ENCODE data around the gene NFKB1.
"Not testable (repeated sequence)": the region's sequence is repeated elsewhere in the genome, so short reads cannot be mapped to it uniquely, and the experiment has no call there.

DNA sequence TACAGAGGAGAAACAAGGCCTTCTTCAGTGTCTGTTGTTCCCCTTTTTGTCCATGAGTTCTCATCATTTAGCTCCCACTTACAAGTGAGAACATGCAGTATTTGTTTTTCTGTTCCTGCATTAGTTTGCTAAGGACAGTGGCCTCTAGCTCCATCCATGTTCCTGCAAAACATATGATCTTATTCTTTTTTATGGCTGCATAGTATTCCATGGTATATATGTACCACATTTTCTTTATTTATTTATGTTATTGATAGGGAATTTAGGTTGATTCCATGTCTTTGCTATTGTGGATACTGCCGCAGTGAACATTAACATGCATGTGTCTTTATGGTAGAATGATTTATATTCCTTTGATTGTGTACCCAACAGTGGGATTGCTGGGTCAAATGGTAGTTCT, 69.1 kb downstream of the NFKB1 start:
- TF ChIP-seq, protein P1, sequence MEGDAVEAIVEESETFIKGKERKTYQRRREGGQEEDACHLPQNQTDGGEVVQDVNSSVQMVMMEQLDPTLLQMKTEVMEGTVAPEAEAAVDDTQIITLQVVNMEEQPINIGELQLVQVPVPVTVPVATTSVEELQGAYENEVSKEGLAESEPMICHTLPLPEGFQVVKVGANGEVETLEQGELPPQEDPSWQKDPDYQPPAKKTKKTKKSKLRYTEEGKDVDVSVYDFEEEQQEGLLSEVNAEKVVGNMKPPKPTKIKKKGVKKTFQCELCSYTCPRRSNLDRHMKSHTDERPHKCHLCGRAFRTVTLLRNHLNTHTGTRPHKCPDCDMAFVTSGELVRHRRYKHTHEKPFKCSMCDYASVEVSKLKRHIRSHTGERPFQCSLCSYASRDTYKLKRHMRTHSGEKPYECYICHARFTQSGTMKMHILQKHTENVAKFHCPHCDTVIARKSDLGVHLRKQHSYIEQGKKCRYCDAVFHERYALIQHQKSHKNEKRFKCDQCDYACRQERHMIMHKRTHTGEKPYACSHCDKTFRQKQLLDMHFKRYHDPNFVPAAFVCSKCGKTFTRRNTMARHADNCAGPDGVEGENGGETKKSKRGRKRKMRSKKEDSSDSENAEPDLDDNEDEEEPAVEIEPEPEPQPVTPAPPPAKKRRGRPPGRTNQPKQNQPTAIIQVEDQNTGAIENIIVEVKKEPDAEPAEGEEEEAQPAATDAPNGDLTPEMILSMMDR (IDR thresholded peaks at IDR 0.05): not testable (repeated sequence)
- TF ChIP-seq POLR2AphosphoS5 (IDR thresholded peaks at IDR 0.05): not testable (repeated sequence)
